GM18951 (cell line): Measurements from ENCODE around the gene TMCO4.

Source experiments
- POLR2A ChIP-seq: IDR thresholded peaks from 4 replicates; pipeline ENCODE4 v1.6.1; 2011; ENCODE audit warnings: mild to moderate bottlenecking; ENCODE audit not compliant: insufficient read length, insufficient read depth; ENCODE audit errors: extremely low read depth
- in situ Hi-C: fragments of 300-500 bp; cut with MboI; formaldehyde crosslinking; loops from one replicate; pipeline ENCODE4 v1.12.0; 2022; ENCODE audit warnings: low sequenced_read_pairs, mixed read lengths, inconsistent platforms; ENCODE audit not compliant: unreplicated experiment

TMCO4 gene

DNA sequence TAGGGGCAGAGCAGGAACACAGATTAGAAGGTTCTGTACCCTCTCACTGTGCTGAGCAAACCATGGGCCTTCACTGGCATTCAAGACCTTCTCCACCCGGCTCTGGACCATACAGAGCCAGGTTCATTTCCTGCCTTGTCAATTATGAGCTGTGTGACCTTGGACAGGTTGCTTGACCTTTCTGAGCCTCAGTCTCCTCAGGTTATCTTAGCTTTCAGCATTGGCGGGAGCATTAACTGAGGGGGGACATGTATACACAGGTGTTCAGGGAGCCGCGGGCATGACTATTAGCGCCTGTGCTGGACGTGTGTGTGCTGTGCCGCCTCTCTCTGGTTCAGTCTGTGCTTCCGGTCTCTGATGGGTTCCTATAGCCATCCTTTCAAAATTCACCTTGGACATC lies 102.9 kb downstream of the TMCO4 start:
- in situ Hi-C loops: no loop called here
- TF ChIP-seq POLR2A: no peak

DNA sequence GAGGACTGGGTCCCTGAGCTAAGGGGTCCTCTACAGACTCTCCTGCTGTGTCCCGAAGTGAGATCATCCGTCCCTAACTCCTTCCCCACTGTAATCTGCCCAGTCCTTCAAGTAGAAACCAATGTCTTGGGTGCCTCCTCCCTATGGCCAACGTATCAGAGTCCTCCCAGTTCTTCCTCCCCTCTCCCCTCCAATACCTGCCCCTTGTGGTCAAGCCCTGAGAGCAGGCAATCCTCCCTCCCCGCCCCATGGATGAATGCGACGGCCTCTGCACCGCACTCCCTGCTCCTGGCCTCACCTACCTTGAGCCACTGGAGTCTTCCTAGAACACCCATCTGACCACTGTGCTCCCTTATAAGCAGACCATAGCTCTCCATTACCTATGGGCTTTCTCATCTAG lies 103.9 kb downstream of the TMCO4 start:
- TF ChIP-seq POLR2A: no peak
- in situ Hi-C loops: no loop called here

DNA sequence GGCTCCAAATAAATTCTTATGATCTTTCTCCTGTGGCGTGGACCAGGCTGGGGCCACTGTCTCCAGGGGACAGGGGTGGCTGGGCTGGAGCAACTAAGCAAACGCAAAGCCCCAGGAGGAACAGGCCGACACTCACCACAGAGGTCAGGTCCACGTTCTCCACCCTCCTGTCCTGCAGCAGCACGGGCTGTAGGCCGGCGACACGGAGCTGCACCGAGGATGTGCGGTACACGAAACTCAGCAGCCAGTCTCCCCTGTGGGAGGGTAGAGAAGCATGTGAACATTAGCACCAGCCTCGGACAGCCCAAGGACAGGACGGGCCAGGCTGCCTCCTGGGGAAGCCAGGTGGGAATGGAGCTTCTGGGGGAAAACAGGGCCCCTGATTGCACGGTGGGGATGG lies 105.4 kb downstream of the TMCO4 start:
- in situ Hi-C loops: no loop called here
- TF ChIP-seq POLR2A: no peak

DNA sequence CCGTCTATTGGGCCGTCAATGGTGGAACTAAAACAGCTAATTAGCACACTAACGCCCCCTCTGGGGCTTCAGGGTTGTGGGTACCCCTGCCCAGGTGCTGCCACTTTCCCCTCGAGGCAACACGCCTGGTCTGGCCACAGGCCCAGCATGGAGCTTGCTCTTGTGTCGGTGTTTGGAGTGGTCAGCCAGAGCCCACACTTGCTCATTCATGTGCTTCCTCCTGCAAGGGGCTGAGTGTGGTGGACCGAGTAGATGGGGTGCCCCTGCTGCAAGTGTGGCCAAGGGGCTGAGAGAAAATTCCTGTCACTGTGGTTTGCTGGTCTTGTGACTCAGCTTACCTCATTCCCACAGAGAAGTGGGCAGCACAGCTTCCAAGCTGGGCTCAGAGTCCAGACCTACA lies 109.4 kb downstream of the TMCO4 start:
- in situ Hi-C loops: no loop called here
- no peak for TF ChIP-seq POLR2A

DNA sequence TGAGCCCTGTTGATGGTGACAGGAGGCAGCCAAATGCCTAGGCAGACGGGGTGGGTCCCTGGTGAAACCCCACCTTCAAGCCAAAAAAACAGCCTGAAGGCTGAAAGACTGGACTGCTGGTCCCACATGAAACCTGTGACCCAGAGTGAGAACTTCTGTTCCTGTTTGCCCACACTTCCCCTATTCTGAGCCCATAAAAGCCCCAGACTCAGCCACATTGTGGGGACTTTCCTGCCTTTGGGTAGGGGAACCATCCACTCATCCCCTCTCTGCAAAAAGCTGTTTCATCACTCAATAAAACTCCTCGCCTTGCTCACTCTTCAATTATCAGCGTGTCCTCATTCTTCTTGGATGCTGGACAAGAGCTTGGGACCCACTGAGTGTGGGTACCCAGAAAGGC lies 109.9 kb downstream of the TMCO4 start:
- in situ Hi-C loops: no loop called here

DNA sequence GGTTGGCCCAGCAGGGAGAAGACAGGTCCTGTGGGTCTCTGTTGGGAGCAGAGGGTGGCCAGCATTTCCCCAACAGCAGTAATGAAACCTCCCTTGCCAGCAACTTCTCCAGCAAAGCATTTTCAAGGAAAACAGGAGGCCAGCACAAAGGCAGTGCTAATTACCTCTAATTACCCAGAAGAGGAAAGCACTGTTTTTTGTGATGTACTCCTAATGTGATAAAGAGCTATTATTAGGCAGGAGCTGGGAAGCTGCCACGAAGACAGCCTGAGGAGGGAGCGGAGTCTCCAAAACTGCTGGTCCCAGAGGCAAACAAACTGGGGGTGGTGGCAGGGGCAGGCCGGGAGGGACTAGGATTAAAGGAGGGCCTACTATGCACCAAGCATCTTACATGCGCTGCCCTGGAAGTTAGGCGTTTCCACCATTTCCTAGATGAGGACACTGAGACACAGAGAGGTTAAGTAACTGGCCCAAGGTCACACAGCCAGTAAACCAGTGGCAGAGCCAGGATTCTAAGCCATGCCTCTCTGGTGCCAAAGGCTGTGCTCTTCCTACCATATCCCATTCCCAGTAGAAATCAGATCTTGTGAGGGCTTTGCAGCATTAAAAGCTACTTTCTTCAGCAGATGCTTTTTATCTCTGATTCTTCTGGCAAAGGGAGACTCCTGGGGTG lies 110.5 kb downstream of the TMCO4 start:
- no peak for TF ChIP-seq POLR2A
- in situ Hi-C loops: no loop called here

More for the DNA sequence above, 109.9 kb downstream of the TMCO4 start:
- no peak for TF ChIP-seq POLR2A

DNA sequence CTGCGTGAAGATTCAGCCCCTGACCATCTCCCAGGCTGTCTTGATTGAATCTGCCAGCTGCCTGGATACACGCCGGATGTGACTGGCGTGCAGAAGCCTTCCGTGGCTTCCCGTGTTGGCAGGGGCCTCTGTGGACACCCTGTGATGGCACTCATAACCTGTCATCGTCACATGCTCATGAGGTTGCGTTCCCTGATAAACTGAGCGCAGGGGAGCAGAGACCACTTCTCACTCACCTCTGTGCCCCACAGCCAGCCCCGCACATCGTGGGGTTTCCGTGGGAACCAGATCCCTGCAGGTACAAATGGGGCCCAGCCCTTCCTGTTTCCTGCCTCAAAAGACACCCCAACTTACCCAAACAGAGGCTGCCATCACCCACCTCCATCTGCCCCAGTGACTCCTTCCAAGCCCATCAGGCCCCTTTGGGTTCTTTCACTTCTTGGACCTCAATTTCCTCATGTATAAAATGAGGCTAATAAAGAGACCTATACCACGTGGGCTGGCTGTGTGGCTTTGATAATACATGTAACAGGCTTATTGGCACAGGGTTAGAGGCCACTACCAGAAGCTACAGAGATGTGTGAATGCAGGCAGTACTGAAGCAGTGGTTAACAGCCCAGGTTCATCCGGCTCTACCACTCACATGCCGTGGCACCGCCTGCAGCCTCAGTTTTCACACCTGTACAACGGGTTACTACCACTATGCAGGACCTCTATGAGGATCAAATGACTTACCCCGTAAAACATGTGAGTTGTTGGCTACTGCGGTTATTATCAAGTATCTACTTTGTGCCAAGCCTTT lies 111.5 kb downstream of the TMCO4 start:
- in situ Hi-C loops: no loop called here
- TF ChIP-seq POLR2A: no peak

DNA sequence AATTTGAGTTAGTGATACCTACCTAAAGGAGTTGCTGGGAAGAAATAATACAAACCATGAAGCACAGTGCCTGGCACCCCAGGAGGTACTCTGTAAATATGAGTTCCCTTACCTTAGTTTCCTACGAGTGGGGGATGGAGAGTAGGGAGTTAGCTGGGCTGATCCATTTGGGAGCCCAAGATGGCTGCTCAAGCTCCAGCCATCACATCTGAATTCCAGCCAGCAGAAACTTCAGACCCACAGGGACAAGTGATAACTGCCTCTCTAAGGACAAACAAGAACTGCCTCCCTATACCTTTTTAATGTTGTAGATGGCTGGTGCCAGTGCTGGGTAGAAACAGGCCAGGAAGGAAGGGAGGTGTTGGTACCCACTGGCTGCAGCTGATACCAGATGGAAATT lies 112.3 kb downstream of the TMCO4 start:
- in situ Hi-C loops: no loop called here
- TF ChIP-seq POLR2A: no peak

DNA sequence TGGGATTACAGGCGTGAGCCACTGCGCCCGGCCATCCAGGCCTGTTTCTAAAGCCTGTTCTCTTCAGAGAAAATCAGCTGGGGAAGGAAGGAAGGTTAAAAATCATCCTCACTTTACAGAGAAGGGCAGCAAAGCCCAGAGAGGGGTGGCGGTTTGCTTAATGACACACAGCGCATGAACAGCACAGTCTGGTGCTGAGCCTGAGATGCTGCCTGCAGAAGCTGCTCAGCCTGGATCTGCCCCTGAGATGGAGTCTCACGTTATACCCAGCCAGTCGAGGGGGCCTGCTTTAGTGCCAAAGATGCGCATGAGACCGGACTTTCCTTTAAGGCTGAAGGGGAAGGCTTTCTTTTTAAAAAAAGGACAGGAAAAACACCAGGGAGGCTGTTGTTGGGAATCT lies 113.7 kb downstream of the TMCO4 start:
- in situ Hi-C loops: no loop called here
- TF ChIP-seq POLR2A: no peak

DNA sequence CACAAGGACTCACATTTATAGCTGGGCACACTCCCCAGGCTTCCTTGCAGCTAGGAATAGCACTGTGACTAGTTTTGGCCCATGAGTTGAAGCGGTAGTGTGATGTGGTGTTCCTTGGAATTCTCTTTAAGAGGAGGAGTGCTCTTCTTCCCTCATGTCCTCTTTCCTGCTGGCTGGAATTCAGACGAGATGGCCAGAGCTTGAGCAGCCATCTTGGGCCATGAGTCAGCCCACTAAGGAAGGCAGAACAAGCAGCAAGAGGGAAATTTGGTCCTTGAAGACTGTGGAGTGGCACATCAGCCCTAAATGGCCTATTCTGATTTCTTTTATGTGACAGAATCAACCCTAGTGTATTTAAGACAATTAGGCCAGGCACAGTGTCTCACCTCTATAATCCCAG lies 115.0 kb downstream of the TMCO4 start:
- in situ Hi-C loops: no loop called here
- no peak for TF ChIP-seq POLR2A

DNA sequence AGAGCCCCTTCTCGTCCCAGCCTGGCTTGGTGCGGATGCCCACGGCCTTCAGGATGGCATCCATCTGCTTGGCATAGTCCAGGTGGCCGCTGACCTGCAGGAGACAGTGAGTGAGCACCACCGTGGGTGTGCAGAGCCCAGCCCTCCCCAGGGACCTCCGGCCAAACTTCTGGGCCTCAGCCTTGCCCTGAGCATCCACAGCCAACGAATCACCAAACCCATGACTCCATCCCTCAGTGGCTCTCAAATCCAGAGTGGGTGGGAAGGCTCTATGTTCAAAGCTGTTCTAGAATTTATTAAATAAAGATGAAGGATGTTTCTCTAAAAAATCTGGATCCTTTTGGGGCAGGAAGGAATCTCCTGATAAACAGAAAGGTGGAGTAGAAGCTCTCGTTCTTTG lies 116.4 kb downstream of the TMCO4 start:
- in situ Hi-C loops: no loop called here
- TF ChIP-seq POLR2A: no peak

DNA sequence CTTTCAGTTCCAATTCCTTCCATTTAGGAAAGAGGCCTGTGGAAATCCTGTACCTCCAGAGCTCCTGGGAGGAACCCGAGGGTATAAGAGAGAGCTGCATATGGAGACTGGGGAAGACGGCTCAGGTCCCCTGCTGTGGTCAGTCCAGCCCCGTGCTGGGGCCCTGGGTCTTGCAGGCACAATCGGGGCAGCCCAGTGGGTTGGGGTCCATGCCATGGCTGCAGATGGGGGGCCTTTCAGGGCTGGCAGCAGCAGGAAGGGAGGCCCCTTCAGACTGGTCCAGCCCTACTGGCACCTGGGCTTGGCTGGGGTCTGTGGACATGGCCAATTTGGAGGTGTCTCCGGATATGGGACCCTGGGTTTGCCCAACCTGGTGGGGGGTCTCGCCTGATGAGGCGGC lies 116.8 kb downstream of the TMCO4 start:
- in situ Hi-C loops: no loop called here
- TF ChIP-seq POLR2A: no peak

DNA sequence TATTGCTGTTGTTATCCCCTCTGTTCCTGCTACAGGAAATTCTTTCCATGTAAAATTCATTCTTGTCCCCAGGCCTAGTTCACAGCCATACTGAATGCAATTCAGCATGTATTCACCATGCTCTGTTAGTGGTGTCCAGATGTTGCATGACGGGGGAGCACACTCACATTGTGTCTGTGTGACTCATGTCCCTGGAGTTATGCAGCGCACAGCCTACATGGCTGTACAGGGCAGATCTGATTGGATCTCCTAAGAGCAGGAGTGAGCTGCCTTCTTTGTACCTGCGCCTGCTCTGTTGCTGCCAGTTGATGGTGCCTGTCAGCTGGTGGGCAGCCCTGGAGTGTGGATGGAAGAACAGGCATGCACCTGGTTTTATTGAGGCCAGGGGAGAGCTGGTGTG lies 117.5 kb downstream of the TMCO4 start:
- no peak for TF ChIP-seq POLR2A
- in situ Hi-C loops: no loop called here

DNA sequence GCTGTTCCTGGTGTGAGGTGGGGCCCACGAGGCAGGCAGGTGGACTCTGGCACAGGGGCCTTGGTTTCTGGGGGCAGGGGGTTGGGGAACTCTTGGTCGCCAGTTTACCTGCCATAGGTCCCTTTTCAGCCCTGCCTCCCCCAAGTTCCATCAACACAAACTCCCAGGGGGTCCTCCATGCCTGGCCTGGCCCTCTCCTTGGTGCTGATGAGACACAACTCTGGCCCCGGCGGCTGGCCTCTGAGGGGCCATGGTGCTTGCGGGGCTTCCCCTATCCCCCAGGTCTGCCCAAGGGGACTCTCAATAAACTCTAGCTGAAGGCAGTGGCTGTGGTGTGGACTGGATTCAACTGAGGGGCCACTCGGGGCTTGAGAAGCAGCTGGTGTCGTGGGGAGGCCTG lies 119.1 kb downstream of the TMCO4 start:
- no peak for TF ChIP-seq POLR2A
- in situ Hi-C loops: no loop called here
